NCI-H446 treated with DMSO at 0.1 percent for 48 hours (cell line): ENCODE data around the gene SLC7A8.

Experiments
- DNase-seq: peaks from one replicate; lab custom pipeline; 2025; lab: John Stamatoyannopoulos, UW

Gene SLC7A8

GRCh38 chr14:23182372-23183157, 895 bp downstream of the SLC7A8 start:
- no peak for DNase-seq

- no peak for DNase-seq
Measured at GRCh38 chr14:23181946-23182345, 1.5 kb downstream of the SLC7A8 start.

GRCh38 chr14:23181453-23181852, 2.0 kb downstream of the SLC7A8 start:
- DNase-seq: no peak

GRCh38 chr14:23177181-23177580, 6.3 kb downstream of the SLC7A8 start:
- no peak for DNase-seq

- no peak for DNase-seq
Measured at GRCh38 chr14:23175823-23176222, 7.6 kb downstream of the SLC7A8 start.

GRCh38 chr14:23174296-23175184, 8.9 kb downstream of the SLC7A8 start:
- no peak for DNase-seq

GRCh38 chr14:23173796-23174195, 9.7 kb downstream of the SLC7A8 start:
- no peak for DNase-seq

- no peak for DNase-seq
Measured at GRCh38 chr14:23173031-23173430, 10.4 kb downstream of the SLC7A8 start.

GRCh38 chr14:23172574-23172973, 10.9 kb downstream of the SLC7A8 start:
- no peak for DNase-seq

GRCh38 chr14:23172096-23172495, 11.4 kb downstream of the SLC7A8 start:
- no peak for DNase-seq

- no peak for DNase-seq
Measured at GRCh38 chr14:23171222-23171975, 12.1 kb downstream of the SLC7A8 start.

- no peak for DNase-seq
Measured at GRCh38 chr14:23169622-23170021, 13.8 kb downstream of the SLC7A8 start.

- DNase-seq: no peak
Measured at GRCh38 chr14:23168246-23168645, 15.2 kb downstream of the SLC7A8 start.

- no peak for DNase-seq
Measured at GRCh38 chr14:23167116-23167847, 16.2 kb downstream of the SLC7A8 start.

GRCh38 chr14:23164949-23165348, 18.5 kb downstream of the SLC7A8 start:
- no peak for DNase-seq

GRCh38 chr14:23164250-23164649, 19.2 kb downstream of the SLC7A8 start:
- no peak for DNase-seq

- DNase-seq: no peak
Measured at GRCh38 chr14:23163830-23164229, 19.6 kb downstream of the SLC7A8 start.

GRCh38 chr14:23162800-23163199, 20.7 kb downstream of the SLC7A8 start:
- no peak for DNase-seq

GRCh38 chr14:23162005-23162404, 21.5 kb downstream of the SLC7A8 start:
- no peak for DNase-seq

- no peak for DNase-seq
Measured at GRCh38 chr14:23160924-23161522, 22.4 kb downstream of the SLC7A8 start.

GRCh38 chr14:23159532-23159931, 23.9 kb downstream of the SLC7A8 start:
- no peak for DNase-seq
